SK-N-SH (cell line): ENCODE data around the gene NOS2. TPM values are rescaled to one million over a fixed set of nuclear protein-coding genes. Genes with fewer than 3 reads are reported as not detected.

Source experiments
- CTCF ChIA-PET: fragments of 300-600, 350-600 bp; formaldehyde crosslinking; extraction: SDS; loops from one replicate; lab custom pipeline; 2021; lab: Yijun Ruan, JAX
- POLR2A ChIA-PET: fragments of 350-600 bp; sonication (Branson Sonifier 250); formaldehyde crosslinking; extraction: SDS; loops from one replicate; lab custom pipeline; 2020; ENCODE audit warnings: antibody characterized with exemption, inconsistent platforms; lab: Yijun Ruan, JAX
- DNase-seq: peaks from one replicate; pipeline ENCODE4 v3.0.0; 2012
- H2AFZ ChIP-seq: fragments of 200-600 bp; sonication (generic); 2 replicates; pipeline ENCODE4 v1.8.1; 2016; ENCODE audit warnings: antibody characterized with exemption, mild to moderate bottlenecking, low read depth
- H3F3A ChIP-seq: fragments of 200-600 bp; sonication (generic); replicated peaks from 2 replicates; pipeline ENCODE3; 2016; ENCODE audit warnings: antibody characterized with exemption, mild to moderate bottlenecking; ENCODE audit not compliant: insufficient read depth
- H3K27ac ChIP-seq, 2 experiments: fragments of 200-500 bp in 1 of 2; fragments of 200-600 bp in 1 of 2; sonication (Bioruptor generic) in 1 of 2; sonication (generic), shearing (Covaris generic) in 1 of 2; 2 replicates each; pipeline versions ENCODE4 v1.5.1 to v1.6.1; 2014 to 2016; ENCODE audit warnings: low read depth in 2 of 2, inconsistent platforms in 1 of 2, low read length in 1 of 2, mild to moderate bottlenecking in 1 of 2, mixed read lengths in 1 of 2
- H3K27me3 ChIP-seq: fragments of 200-600 bp; sonication (generic), shearing (Covaris generic); 2 replicates; pipeline ENCODE4 v1.6.1; 2016; ENCODE audit warnings: mixed run types; ENCODE audit not compliant: insufficient read depth
- H3K36me3 ChIP-seq, 2 experiments: fragments of 200-500 bp in 1 of 2; fragments of 200-600 bp in 1 of 2; sonication (Bioruptor generic) in 1 of 2; sonication (generic) in 1 of 2; replicated peaks in 1 of 2; 2 replicates each; pipeline versions ENCODE3 to v1.5.1; 2014 to 2016; ENCODE audit warnings: low read length in 1 of 2, mild to moderate bottlenecking in 1 of 2; ENCODE audit not compliant: insufficient read depth in 2 of 2, control insufficient read depth in 1 of 2
- H3K4me1 ChIP-seq, 2 experiments: fragments of 200-500 bp in 1 of 2; fragments of 200-600 bp in 1 of 2; sonication (Bioruptor generic) in 1 of 2; sonication (generic), shearing (Covaris generic) in 1 of 2; 2 replicates each; pipeline versions ENCODE4 v1.5.1 to v1.6.1; 2014 to 2016; ENCODE audit warnings: low read depth in 1 of 2, low read length in 1 of 2, mixed run types in 1 of 2; ENCODE audit not compliant: insufficient read depth in 2 of 2, control insufficient read depth in 1 of 2
- H3K4me2 ChIP-seq: fragments of 200-600 bp; sonication (generic), shearing (Covaris generic); 2 replicates; pipeline ENCODE4 v1.6.1; 2017; ENCODE audit warnings: mixed run types
- H3K4me3 ChIP-seq, 2 experiments: fragments of 200-500 bp in 1 of 2; fragments of 200-600 bp in 1 of 2; sonication (Bioruptor generic) in 1 of 2; sonication (generic), shearing (Covaris generic) in 1 of 2; 2 replicates each; pipeline versions ENCODE4 v1.5.1 to v1.8.1; 2014 to 2016; ENCODE audit warnings: low read depth in 2 of 2, inconsistent platforms in 1 of 2, low read length in 1 of 2, mild to moderate bottlenecking in 1 of 2, mixed read lengths in 1 of 2, moderate library complexity in 1 of 2
- H3K79me2 ChIP-seq: fragments of 200-600 bp; sonication (generic); 2 replicates; pipeline ENCODE4 v1.8.1; 2017; ENCODE audit warnings: mild to moderate bottlenecking; ENCODE audit not compliant: insufficient read depth
- H3K9ac ChIP-seq: fragments of 200-600 bp; sonication (generic); 2 replicates; pipeline ENCODE4 v1.6.1; 2017; ENCODE audit warnings: mixed run types
- H3K9me2 ChIP-seq: fragments of 200-600 bp; sonication (generic); 2 replicates; pipeline ENCODE4 v1.6.1; 2017; ENCODE audit warnings: mixed run types
- H3K9me3 ChIP-seq: fragments of 200-600 bp; sonication (generic); 2 replicates; pipeline ENCODE4 v1.6.1; 2017; ENCODE audit warnings: mixed run types, mild to moderate bottlenecking, moderate library complexity
- H4K20me1 ChIP-seq: fragments of 200-600 bp; sonication (generic); 2 replicates; pipeline ENCODE4 v1.6.1; 2017; ENCODE audit warnings: mild to moderate bottlenecking, mixed run types; ENCODE audit not compliant: insufficient read depth
- CHD2 ChIP-seq: fragments of 150-350 bp; IDR thresholded peaks from 2 replicates; pipeline ENCODE4 v1.6.1; 2018; ENCODE audit warnings: low read length; ENCODE audit not compliant: partially characterized antibody
- EZH2phosphoT487 ChIP-seq: fragments of 200-600 bp; sonication (generic); IDR thresholded peaks from 2 replicates; pipeline ENCODE4 v1.6.1; 2017; ENCODE audit warnings: low read depth, mixed run types, mild to moderate bottlenecking, antibody characterized with exemption, moderate library complexity, borderline replicate concordance
- FOSL2 ChIP-seq: IDR thresholded peaks from 2 replicates; pipeline ENCODE4 v1.4.0; 2012; ENCODE audit warnings: low read depth, mild to moderate bottlenecking, moderate library complexity, borderline replicate concordance
- GABPA ChIP-seq: IDR thresholded peaks from 2 replicates; pipeline ENCODE4 v1.4.0; 2012; ENCODE audit warnings: low read depth, mild to moderate bottlenecking
- GATA2 ChIP-seq: sonication (generic); formaldehyde crosslinking; IDR thresholded peaks from 2 replicates; pipeline ENCODE4 v1.5.0; 2020; ENCODE audit warnings: mild to moderate bottlenecking, missing genetic modification reagents
- NFIC ChIP-seq: IDR thresholded peaks from 2 replicates; pipeline ENCODE4 v1.4.0; 2012; ENCODE audit warnings: borderline replicate concordance
- NRF1 ChIP-seq: IDR thresholded peaks from 2 replicates; pipeline ENCODE4 v1.6.1; 2012; ENCODE audit warnings: low read depth, mild to moderate bottlenecking, low read length
- RAD21 ChIP-seq: IDR thresholded peaks from 2 replicates; pipeline ENCODE4 v1.6.1; 2012; ENCODE audit warnings: mild to moderate bottlenecking, low read length
- SMC3 ChIP-seq: IDR thresholded peaks from 2 replicates; pipeline ENCODE4 v1.6.1; 2012; ENCODE audit warnings: low read depth, low read length, improper control_type of control experiment
- TCF12 ChIP-seq: IDR thresholded peaks from 2 replicates; pipeline ENCODE4 v1.4.0; 2012
- TEAD4 ChIP-seq: IDR thresholded peaks from 2 replicates; pipeline ENCODE4 v1.4.0; 2012; ENCODE audit warnings: mild to moderate bottlenecking, borderline replicate concordance; ENCODE audit not compliant: insufficient read depth
- WGBS: methylation state at CpG from one replicate; pipeline ENCODE4 v1.1.6; 2017; ENCODE audit warnings: low lambda C conversion rate; 5-methylcytosine and 5-hydroxymethylcytosine counted together
- polyA plus RNA-seq, 3 experiments: library from polyadenylated mRNA; depleted of rRNA; stranded (reverse); fragments of >200 nt; gene quantifications; 2 replicates each; pipeline ENCODE4 v1.2.3, GENCODE V29; 2012
- TF ChIP-seq, protein P1 (sequence below): fragments of 200-600 bp; sonication (generic); IDR thresholded peaks from 2 replicates; pipeline ENCODE4 v1.6.1; 2017; ENCODE audit warnings: antibody characterized with exemption, mild to moderate bottlenecking, moderate library complexity
- TF ChIP-seq, protein P2 (sequence below): fragments of 150-350 bp; IDR thresholded peaks from 2 replicates; pipeline ENCODE4 v1.6.1; 2016; ENCODE audit warnings: mild to moderate bottlenecking, low read depth, low read length
- TF ChIP-seq, protein P3 (sequence below): IDR thresholded peaks from 2 replicates; pipeline ENCODE4 v1.4.0; 2012; ENCODE audit warnings: low read depth
- TF ChIP-seq, protein P4 (sequence below): fragments of 150-350 bp; IDR thresholded peaks from 2 replicates; pipeline ENCODE4 v1.6.1; 2017; ENCODE audit warnings: antibody characterized with exemption, low read length, low read depth, borderline replicate concordance
- TF ChIP-seq, protein P5 (sequence below): IDR thresholded peaks from 2 replicates; pipeline ENCODE4 v1.6.1; 2012; ENCODE audit warnings: mild to moderate bottlenecking, low read depth, low read length, moderate library complexity

Gene NOS2
- polyA plus RNA-seq, 1 of the 3 experiments (the other 2 are of a cell fraction), result not detected

DNA sequence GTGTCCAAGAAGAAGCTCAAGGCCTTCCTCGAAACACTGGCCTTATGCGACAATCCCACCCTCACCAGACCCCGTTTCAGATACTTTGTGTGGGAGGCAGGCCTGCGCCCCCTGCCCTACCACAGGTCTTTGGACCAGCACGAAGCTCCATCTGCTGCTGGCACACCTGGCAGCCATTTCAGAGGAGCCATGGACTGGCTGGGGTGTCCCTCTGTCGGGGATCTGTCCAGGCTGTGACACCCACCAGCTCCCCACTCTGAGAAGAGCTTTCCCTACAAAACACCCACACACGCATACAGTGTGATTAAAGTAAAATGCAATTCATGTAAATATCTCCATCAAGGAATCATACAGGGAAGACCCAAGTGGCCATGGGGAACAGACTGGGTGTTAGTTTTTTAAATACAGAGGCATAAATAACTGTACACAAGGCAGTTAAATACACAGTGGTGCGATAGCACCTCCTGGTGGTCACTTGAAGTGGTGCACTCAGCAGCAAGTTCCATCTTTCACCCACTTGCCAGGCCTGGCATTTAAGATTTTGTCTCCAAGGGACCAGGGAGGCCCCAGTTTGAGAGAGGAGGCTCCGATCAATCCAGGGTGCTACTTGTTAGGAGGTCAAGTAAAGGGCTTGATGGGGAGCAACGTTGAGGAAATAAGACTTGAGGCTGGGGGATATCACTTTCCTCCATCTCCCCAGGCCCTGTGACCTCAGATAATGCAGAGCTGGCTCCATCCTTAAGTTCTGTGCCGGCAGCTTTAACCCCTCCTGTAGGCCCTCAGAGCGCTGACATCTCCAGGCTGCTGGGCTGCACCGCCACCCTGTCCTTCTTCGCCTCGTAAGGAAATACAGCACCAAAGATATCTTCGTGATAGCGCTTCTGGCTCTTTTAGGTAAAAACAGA lies 43.6 kb downstream of the NOS2 start:
- no peak overlapping the region for H3K9ac ChIP-seq
- no peaks in the 10 kb centered on the region for H3K9me2 ChIP-seq
- DNase-seq, result peak; percentile 53
- no peaks in the 10 kb centered on the region for H3K4me1 ChIP-seq
- 53% methylated on average over 16 of the region's 17 CpGs for WGBS
- no peak overlapping the region for H2AFZ ChIP-seq
- POLR2A ChIA-PET, result interaction anchor here (1.0 kb wide), 1 partner anchor 101 kb away, joined by 4 read pairs; no protein-coding TSS in a partner anchor
- no peak overlapping the region for H3K4me3 ChIP-seq
- CTCF ChIA-PET, result interaction anchor here (0.5 to 9.2 kb wide), 66 partner anchors 9 to 579 kb away, joined by 3 to 289 read pairs (median 4); partner anchors contain the start of genes IFT20 and TNFAIP1
- H4K20me1 ChIP-seq, result no peaks in the 10 kb centered on the region
- TF ChIP-seq RAD21 (peak; percentile 77), TEAD4 (no peak), SMC3 (peak; percentile 65)
- TF ChIP-seq, protein P1, sequence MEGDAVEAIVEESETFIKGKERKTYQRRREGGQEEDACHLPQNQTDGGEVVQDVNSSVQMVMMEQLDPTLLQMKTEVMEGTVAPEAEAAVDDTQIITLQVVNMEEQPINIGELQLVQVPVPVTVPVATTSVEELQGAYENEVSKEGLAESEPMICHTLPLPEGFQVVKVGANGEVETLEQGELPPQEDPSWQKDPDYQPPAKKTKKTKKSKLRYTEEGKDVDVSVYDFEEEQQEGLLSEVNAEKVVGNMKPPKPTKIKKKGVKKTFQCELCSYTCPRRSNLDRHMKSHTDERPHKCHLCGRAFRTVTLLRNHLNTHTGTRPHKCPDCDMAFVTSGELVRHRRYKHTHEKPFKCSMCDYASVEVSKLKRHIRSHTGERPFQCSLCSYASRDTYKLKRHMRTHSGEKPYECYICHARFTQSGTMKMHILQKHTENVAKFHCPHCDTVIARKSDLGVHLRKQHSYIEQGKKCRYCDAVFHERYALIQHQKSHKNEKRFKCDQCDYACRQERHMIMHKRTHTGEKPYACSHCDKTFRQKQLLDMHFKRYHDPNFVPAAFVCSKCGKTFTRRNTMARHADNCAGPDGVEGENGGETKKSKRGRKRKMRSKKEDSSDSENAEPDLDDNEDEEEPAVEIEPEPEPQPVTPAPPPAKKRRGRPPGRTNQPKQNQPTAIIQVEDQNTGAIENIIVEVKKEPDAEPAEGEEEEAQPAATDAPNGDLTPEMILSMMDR, result peak; percentile 92
- TF ChIP-seq, protein P2, sequence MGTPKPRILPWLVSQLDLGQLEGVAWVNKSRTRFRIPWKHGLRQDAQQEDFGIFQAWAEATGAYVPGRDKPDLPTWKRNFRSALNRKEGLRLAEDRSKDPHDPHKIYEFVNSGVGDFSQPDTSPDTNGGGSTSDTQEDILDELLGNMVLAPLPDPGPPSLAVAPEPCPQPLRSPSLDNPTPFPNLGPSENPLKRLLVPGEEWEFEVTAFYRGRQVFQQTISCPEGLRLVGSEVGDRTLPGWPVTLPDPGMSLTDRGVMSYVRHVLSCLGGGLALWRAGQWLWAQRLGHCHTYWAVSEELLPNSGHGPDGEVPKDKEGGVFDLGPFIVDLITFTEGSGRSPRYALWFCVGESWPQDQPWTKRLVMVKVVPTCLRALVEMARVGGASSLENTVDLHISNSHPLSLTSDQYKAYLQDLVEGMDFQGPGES, result no peak
- H3K79me2 ChIP-seq, result no peaks in the 10 kb centered on the region
- no peak overlapping the region for H3K4me2 ChIP-seq
- no peaks in the 10 kb centered on the region for H3K27me3 ChIP-seq
- no peaks in the 10 kb centered on the region for H3K36me3 ChIP-seq
- H3K27ac ChIP-seq, result no peak overlapping the region
- no peaks in the 10 kb centered on the region for H3F3A ChIP-seq
- no peaks in the 10 kb centered on the region for H3K9me3 ChIP-seq

DNA sequence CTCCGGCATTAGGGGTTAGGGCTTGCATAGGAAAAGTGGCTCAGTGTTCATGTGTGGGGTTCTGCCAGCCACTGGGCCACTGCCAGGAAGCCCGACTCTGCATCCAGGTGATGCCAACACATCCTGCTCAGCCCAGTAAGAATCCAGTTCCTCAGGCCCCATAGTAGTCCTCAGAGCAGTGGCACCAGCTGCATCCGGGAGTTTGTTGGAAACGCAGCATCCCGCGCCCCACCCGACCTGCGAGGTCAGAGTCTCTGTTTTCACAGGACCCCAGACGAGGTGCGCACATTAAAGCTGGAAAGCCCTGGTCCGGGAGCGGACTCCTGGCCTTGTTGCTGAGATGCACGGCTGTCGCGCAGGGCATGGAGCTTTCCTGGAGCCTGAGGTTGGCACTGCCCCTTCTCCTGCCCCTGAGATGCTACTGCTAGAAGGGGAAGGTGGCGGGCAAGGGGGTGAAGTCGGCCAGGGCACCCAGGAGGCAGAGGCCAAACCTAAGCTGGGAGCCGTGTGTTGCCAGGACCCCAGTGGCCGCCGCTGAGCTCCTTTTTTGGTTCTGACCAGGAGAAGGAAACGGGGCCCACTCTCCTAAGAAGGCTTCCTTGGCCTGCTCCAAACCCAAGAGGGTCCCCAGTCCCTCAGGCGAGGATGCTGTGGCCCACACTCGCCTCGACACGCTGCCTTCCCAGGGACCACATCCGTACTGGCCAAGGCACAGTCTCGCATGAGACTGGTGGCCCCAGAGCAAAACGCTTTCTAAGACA lies 44.4 kb downstream of the NOS2 start:
- no peaks in the 10 kb centered on the region for H3K9me2 ChIP-seq
- POLR2A ChIA-PET, result interaction anchor here (1.0 kb wide), 1 partner anchor 100 kb away, joined by 4 read pairs; no protein-coding TSS in a partner anchor
- CTCF ChIA-PET, result interaction anchor here (0.5 to 9.2 kb wide), 60 partner anchors 8 to 580 kb away, joined by 3 to 289 read pairs (median 4); partner anchors contain the start of genes IFT20 and TNFAIP1
- H3K9me3 ChIP-seq, result no peaks in the 10 kb centered on the region
- H3K27ac ChIP-seq, result no peak overlapping the region
- no peaks in the 10 kb centered on the region for H4K20me1 ChIP-seq
- no peaks in the 10 kb centered on the region for H3K4me1 ChIP-seq
- H3K79me2 ChIP-seq, result no peaks in the 10 kb centered on the region
- no peak overlapping the region for H2AFZ ChIP-seq
- H3K4me3 ChIP-seq, result no peak overlapping the region
- no peak overlapping the region for H3K4me2 ChIP-seq
- no peak for DNase-seq
- H3K27me3 ChIP-seq, result no peaks in the 10 kb centered on the region
- H3K9ac ChIP-seq, result no peak overlapping the region
- no peaks in the 10 kb centered on the region for H3K36me3 ChIP-seq
- no peaks in the 10 kb centered on the region for H3F3A ChIP-seq
- 65% methylated on average over 19 of the region's 28 CpGs for WGBS
- TF ChIP-seq, protein P3, sequence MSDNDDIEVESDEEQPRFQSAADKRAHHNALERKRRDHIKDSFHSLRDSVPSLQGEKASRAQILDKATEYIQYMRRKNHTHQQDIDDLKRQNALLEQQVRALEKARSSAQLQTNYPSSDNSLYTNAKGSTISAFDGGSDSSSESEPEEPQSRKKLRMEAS, result no peak
- TF ChIP-seq FOSL2 (no peak), CHD2 (no peak), TCF12 (no peak), GATA2 (CRISPR knock-in tag) (no peak), GABPA (no peak), EZH2phosphoT487 (no peak), NFIC (no peak), SMC3 (no peak), TEAD4 (no peak), NRF1 (no peak)
- TF ChIP-seq, protein P4, sequence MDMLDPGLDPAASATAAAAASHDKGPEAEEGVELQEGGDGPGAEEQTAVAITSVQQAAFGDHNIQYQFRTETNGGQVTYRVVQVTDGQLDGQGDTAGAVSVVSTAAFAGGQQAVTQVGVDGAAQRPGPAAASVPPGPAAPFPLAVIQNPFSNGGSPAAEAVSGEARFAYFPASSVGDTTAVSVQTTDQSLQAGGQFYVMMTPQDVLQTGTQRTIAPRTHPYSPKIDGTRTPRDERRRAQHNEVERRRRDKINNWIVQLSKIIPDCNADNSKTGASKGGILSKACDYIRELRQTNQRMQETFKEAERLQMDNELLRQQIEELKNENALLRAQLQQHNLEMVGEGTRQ, result no peak
- TF ChIP-seq, protein P5, sequence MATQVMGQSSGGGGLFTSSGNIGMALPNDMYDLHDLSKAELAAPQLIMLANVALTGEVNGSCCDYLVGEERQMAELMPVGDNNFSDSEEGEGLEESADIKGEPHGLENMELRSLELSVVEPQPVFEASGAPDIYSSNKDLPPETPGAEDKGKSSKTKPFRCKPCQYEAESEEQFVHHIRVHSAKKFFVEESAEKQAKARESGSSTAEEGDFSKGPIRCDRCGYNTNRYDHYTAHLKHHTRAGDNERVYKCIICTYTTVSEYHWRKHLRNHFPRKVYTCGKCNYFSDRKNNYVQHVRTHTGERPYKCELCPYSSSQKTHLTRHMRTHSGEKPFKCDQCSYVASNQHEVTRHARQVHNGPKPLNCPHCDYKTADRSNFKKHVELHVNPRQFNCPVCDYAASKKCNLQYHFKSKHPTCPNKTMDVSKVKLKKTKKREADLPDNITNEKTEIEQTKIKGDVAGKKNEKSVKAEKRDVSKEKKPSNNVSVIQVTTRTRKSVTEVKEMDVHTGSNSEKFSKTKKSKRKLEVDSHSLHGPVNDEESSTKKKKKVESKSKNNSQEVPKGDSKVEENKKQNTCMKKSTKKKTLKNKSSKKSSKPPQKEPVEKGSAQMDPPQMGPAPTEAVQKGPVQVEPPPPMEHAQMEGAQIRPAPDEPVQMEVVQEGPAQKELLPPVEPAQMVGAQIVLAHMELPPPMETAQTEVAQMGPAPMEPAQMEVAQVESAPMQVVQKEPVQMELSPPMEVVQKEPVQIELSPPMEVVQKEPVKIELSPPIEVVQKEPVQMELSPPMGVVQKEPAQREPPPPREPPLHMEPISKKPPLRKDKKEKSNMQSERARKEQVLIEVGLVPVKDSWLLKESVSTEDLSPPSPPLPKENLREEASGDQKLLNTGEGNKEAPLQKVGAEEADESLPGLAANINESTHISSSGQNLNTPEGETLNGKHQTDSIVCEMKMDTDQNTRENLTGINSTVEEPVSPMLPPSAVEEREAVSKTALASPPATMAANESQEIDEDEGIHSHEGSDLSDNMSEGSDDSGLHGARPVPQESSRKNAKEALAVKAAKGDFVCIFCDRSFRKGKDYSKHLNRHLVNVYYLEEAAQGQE, result no peak
